Glutamatergic neuron (in vitro differentiated cells): ENCODE data around the gene AMELX. TPM values are rescaled to one million over a fixed set of nuclear protein-coding genes. Genes with fewer than 3 reads are reported as not detected.

ENCODE experiments used
- DNase-seq: peaks from one replicate; pipeline ENCODE4 v3.0.0; 2022
- H3K27ac Mint-ChIP-seq: one replicate; pipeline ENCODE4 v1.8.0; 2020; ENCODE audit warnings: mild to moderate bottlenecking, mixed read lengths, inconsistent platforms; ENCODE audit not compliant: unreplicated experiment
- H3K27me3 Mint-ChIP-seq: one replicate; pipeline ENCODE4 v1.8.0; 2020; ENCODE audit warnings: mild to moderate bottlenecking, moderate library complexity, mixed read lengths, inconsistent platforms; ENCODE audit not compliant: unreplicated experiment
- H3K36me3 Mint-ChIP-seq: one replicate; pipeline ENCODE4 v1.8.0; 2020; ENCODE audit warnings: mild to moderate bottlenecking, mixed read lengths, inconsistent platforms; ENCODE audit not compliant: unreplicated experiment
- H3K4me1 Mint-ChIP-seq: one replicate; pipeline ENCODE4 v1.8.0; 2020; ENCODE audit warnings: mild to moderate bottlenecking, low read depth, mixed read lengths, inconsistent platforms; ENCODE audit not compliant: unreplicated experiment
- H3K4me3 Mint-ChIP-seq: one replicate; pipeline ENCODE4 v1.8.0; 2020; ENCODE audit warnings: mild to moderate bottlenecking, mixed read lengths, inconsistent platforms; ENCODE audit not compliant: unreplicated experiment
- H3K9me3 Mint-ChIP-seq: one replicate; pipeline ENCODE4 v1.8.0; 2020; ENCODE audit warnings: mild to moderate bottlenecking, moderate library complexity, mixed read lengths, inconsistent platforms; ENCODE audit not compliant: unreplicated experiment
- total RNA-seq: library from RNA; stranded (reverse); fragmentation: NEBNext Ultra II Directional; extraction: Animal tissue kit (Norgen Biotek cat#: 25700); gene quantifications from one replicate; pipeline ENCODE4 v1.2.1, GENCODE V29; 2021; ENCODE audit not compliant: unreplicated experiment
- TF ChIP-seq, protein P1 (sequence below): fragments of 200-600 bp; sonication (generic); IDR thresholded peaks from one replicate; pipeline ENCODE4 v1.5.0; 2021; ENCODE audit not compliant: partially characterized antibody, unreplicated experiment

Gene AMELX
- total RNA-seq, 1 donor from 2014 or later, result not detected

DNA sequence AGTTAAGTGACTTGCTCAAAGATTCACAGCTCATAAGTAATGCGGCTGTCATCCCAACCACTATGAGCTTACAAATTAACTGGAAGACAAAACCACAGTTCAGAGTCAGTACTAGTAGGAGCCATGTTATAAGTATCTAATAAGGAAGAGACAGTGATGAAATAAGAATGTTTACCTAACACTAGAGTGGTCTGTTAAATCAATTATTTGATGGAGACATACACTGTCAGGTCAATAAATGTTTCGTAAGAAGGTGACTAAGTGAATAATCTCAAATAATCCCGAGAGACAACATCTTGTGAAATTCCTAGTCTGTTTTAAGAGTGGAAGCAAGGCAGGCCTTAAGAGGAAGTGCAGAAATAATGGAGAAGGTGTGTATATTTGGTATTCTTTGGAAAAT, 25.8 kb upstream of the AMELX start:
- Mint-ChIP-seq H3K4me1 (peaks cover 6% of the 10 kb centered on the region), H3K36me3 (no peaks in the 10 kb centered on the region), H3K27ac (no peak overlapping the region), H3K4me3 (no peak overlapping the region), H3K9me3 (peaks cover 2% of the 10 kb centered on the region), H3K27me3 (peaks cover 2% of the 10 kb centered on the region)
- DNase-seq, result no peak
- TF ChIP-seq, protein P1, sequence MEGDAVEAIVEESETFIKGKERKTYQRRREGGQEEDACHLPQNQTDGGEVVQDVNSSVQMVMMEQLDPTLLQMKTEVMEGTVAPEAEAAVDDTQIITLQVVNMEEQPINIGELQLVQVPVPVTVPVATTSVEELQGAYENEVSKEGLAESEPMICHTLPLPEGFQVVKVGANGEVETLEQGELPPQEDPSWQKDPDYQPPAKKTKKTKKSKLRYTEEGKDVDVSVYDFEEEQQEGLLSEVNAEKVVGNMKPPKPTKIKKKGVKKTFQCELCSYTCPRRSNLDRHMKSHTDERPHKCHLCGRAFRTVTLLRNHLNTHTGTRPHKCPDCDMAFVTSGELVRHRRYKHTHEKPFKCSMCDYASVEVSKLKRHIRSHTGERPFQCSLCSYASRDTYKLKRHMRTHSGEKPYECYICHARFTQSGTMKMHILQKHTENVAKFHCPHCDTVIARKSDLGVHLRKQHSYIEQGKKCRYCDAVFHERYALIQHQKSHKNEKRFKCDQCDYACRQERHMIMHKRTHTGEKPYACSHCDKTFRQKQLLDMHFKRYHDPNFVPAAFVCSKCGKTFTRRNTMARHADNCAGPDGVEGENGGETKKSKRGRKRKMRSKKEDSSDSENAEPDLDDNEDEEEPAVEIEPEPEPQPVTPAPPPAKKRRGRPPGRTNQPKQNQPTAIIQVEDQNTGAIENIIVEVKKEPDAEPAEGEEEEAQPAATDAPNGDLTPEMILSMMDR, result no peak

DNA sequence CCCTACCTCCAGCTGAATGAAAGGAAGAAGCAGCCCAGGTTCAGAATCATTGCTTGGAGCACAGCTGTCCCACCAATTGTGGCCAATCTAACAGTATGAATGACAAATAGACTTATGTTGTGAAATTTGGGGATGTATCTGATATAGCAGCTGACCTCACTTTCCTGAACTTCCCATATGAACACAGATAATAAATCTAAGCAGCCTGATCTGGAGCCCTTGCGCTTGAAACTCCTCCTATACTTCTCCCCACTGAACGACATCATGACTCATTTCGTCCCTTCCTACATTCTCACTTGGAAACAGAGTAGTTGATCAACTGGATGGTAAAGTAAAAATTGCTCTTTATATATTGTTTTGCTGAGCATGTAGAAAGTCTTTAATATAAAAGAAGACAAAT, 24.2 kb upstream of the AMELX start:
- Mint-ChIP-seq H3K27ac (no peak overlapping the region), H3K4me3 (no peak overlapping the region), H3K4me1 (peaks cover 6% of the 10 kb centered on the region), H3K9me3 (peaks cover 2% of the 10 kb centered on the region), H3K27me3 (peaks cover 2% of the 10 kb centered on the region), H3K36me3 (no peaks in the 10 kb centered on the region)
- DNase-seq, result no peak
- TF ChIP-seq, protein P1, result no peak

DNA sequence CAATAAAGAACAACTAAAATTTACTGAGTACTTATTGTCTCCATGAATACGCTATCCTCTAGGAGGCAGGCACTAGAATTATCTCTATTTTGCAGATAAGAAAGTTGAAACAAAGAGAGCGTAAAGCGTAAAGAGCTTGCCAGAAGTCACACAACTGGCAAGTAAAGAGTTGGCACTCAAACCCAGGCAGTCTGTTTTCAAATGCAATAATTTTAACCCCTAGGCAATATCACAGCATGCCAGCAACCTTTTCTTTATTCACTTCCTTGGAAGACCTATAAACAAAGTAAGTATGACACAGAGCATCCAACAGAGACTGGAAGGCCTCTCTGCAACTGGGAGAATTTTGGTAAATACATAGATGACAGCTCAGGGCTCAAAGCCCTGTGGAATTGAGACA, 23.2 kb upstream of the AMELX start:
- TF ChIP-seq, protein P1, result no peak
- H3K27ac Mint-ChIP-seq, result no peak overlapping the region
- H3K9me3 Mint-ChIP-seq, result peaks cover 2% of the 10 kb centered on the region
- H3K27me3 Mint-ChIP-seq, result peaks cover 2% of the 10 kb centered on the region
- DNase-seq, result no peak
- no peaks in the 10 kb centered on the region for H3K36me3 Mint-ChIP-seq
- peaks cover 6% of the 10 kb centered on the region for H3K4me1 Mint-ChIP-seq
- H3K4me3 Mint-ChIP-seq, result no peak overlapping the region

DNA sequence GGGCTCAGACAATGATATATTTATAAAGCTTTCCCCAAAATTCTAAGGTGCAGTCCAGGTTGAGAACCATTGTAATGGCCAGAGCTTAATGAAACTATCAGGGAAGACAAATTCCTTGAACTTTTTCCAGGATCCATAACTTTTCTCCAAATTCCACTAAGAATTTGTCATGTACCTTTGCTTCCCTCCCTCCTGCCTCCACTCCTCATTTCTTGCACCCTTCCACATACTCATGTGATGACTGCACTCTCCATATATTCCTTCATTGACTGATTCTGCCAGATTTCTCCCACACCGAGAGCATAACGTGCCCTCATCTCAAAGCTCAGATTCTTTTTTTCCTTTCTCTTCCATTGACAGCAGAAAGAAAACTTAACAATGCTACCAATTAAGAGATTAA, 20.9 kb upstream of the AMELX start:
- Mint-ChIP-seq H3K27me3 (no peaks in the 10 kb centered on the region), H3K4me3 (no peak overlapping the region), H3K9me3 (no peaks in the 10 kb centered on the region)

DNA sequence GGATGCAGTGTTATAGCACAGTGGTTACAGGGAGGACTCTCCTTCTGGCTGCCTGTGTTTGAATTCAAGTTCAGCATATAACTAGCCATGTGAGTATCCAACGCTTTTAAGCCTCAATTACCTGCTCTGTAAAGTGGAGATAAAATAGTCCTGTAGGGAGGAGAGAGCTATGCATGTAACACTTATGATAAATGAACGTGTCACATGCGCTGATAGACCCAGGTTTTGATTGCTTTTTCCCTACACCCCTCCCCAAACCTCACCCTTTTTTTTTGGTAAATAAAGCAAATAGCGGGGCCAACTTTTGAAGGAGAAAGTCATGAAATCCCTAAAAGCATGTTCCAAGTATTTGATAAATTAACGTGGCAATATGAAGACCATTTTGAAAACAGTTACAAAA, 20.4 kb upstream of the AMELX start:
- no peak for DNase-seq
- no peaks in the 10 kb centered on the region for H3K9me3 Mint-ChIP-seq
- H3K4me3 Mint-ChIP-seq, result no peak overlapping the region
- H3K27ac Mint-ChIP-seq, result no peak overlapping the region
- no peaks in the 10 kb centered on the region for H3K4me1 Mint-ChIP-seq
- no peaks in the 10 kb centered on the region for H3K36me3 Mint-ChIP-seq
- TF ChIP-seq, protein P1, result no peak
- H3K27me3 Mint-ChIP-seq, result no peaks in the 10 kb centered on the region

More for the DNA sequence above, 20.9 kb upstream of the AMELX start:
- H3K36me3 Mint-ChIP-seq, result no peaks in the 10 kb centered on the region
- no peak overlapping the region for H3K27ac Mint-ChIP-seq
- TF ChIP-seq, protein P1, result no peak
- no peak for DNase-seq
- no peaks in the 10 kb centered on the region for H3K4me1 Mint-ChIP-seq
